Measurements from ENCODE around the gene RFPL1.

The RFPL1 gene

DNA sequence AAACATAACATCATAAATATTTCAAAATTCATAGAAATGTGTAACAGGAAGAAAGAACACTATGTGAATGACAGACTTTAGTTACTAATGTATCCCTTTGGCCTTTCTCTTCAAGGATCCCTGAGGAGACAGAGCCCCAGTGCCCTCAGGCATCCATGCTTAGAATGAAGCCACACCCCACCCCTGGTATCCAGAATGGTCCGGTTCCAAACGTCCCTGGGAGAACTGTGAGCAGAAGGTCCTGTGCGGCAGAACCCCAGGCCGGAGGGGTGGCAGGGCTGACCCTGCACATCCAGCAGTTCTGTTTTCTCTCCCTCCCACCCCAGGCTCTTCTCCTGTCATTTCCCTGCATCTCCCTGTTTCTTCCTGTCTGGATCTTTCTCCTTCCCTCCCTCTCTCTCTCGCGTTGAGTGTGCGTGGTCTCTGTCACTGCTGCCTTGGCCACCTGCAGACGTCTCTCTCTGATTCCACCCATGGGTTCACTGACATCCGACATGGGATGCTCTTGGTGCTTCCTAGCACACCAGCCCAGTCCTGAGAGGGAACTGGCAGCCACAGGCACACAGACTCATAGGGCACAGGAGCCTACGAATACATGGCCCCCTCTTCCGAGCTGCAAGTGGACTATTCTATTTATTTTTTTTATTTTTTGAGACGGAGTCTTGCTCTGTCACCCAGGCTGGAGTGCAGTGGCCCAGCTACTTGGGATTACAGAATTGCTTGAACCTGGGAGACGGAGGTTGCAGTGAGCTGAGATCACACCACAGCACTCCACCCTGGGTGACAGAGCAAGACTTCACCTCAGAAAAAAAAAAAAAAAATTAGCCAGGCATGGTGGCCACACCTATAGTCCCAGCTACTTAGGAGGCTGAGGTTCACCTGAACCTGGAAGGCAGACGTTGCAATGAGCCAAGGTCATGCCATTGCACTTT is 5.7 kb downstream of the RFPL1 start:
- no peak for DNase-seq

GRCh38 chr22:29445508-29445907 is 7.1 kb downstream of the RFPL1 start:
- DNase-seq = no peak

DNA sequence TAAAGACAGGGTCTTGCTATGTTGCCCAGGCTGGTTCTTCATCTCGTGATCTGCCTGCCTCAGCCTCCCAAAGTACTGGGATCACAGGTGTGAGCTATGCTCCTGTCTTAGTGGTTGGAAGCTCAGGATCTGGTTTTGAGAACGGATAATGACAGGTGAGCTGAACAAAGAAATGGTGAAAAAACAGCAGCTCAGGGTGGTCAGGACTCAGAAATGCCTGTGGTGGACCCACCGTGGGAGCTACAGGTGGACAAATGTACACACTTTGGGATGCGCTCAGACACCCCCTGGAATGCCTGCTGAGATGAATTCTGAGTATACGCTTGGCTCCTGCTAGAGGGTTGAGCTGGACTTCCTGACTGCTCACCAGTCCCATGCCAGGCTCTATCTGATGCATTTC is 9.5 kb downstream of the RFPL1 start:
- DNase-seq = no peak

DNA sequence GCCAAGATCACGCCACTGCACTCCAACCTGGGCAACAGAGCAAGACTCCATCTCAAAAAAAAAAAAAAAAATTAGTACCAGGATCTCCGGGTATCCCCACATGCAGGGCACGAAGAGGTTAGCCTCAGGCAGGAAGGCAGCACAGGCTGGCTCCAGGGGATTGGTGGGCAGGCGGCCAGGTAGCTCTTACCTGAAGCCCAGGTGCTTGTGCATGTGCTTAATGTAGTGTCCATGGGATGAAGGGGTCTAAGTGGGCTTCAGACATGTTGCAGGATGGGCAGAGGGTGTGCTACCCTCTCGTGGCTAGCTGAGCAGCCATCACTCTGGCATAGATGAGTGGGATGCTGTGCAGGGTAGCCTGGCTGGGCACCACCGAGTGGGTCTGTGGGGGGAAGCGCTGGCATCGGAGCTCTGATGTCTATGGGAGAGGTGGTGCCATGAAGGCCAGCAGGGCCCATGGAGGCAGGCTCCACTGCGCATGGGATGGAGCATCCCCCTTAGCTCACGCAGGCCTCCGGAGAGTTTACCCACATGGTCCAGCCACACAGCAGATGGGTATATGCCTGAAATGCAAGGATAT is 11.0 kb downstream of the RFPL1 start:
- no peak for DNase-seq

- no peak for DNase-seq
Measured at GRCh38 chr22:29450222-29450621, 11.8 kb downstream of the RFPL1 start.

- no peak for DNase-seq
Measured at GRCh38 chr22:29451863-29452262, 13.5 kb downstream of the RFPL1 start.

GRCh38 chr22:29454276-29454675 is 15.9 kb downstream of the RFPL1 start:
- no peak for DNase-seq

DNA sequence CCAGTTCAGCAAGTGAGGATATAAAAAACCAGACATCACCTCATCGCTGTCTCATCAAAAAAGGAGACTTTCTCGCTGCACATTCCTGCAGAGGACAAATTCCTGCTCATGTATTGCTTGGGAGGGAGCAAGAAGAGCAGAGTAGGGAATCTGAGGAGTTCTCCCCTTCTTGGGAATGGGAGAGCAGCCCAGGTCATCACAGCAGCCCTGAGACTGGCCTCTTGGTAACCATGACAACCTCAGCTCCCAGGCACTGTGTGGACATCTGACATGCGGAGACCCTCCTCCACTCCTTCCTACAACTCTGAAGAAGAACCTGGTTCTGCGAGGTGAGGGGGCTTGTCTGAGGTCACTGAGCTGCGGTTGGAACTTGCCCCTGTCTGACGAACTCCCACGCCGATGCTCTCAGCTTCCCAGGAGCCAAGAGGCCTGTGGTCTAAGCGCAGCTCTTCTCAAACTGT is 17.9 kb downstream of the RFPL1 start:
- DNase-seq = no peak

GRCh38 chr22:29457730-29458129 is 19.3 kb downstream of the RFPL1 start:
- peak; percentile 17 for DNase-seq

- no peak for DNase-seq
Measured at GRCh38 chr22:29458551-29458950, 20.2 kb downstream of the RFPL1 start.

DNA sequence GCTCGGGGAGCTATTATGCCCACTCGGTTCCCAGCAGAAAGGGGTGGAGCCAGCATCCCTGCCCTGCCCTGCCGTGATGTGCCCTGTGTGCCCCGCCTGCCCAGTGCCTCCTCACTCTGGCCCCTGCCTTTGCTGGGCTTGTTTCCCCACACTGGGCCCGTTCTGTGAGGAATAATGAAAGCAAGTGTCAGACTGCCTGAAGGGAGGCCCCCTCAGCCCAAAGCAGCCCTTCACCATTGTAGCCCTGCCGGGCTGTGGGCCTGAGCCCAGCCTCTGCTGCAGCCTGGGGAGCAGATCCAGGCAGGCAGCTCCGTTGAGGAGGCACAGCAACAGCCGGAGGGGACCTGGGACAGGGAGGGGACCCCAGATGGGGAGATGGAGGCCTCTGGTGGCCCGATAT is 21.4 kb downstream of the RFPL1 start:
- DNase-seq = no peak

GRCh38 chr22:29461263-29461662 is 22.9 kb downstream of the RFPL1 start:
- no peak for DNase-seq

- DNase-seq = no peak
Measured at GRCh38 chr22:29463629-29464028, 25.2 kb downstream of the RFPL1 start.

GRCh38 chr22:29464581-29464980 is 26.2 kb downstream of the RFPL1 start:
- DNase-seq = no peak

DNA sequence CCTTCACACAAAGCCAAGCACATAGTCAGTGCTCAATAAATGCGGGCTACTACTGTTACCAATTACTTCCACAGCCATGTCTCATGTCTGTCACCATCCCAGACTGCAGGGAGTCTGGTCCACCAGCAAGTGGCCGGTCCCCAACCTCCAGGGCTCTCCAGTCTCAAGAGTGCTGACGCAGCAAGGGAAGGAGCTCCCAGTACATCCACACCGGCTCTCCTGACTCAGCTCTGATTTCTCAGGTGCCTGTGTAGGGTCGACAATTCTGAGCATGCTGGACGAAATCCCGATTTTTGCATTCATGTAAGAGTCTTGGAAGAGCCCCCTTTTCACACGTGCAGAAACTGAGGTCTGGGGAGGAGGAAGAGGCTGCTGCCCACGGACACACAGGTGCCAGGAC is 31.4 kb downstream of the RFPL1 start:
- DNase-seq = no peak

DNA sequence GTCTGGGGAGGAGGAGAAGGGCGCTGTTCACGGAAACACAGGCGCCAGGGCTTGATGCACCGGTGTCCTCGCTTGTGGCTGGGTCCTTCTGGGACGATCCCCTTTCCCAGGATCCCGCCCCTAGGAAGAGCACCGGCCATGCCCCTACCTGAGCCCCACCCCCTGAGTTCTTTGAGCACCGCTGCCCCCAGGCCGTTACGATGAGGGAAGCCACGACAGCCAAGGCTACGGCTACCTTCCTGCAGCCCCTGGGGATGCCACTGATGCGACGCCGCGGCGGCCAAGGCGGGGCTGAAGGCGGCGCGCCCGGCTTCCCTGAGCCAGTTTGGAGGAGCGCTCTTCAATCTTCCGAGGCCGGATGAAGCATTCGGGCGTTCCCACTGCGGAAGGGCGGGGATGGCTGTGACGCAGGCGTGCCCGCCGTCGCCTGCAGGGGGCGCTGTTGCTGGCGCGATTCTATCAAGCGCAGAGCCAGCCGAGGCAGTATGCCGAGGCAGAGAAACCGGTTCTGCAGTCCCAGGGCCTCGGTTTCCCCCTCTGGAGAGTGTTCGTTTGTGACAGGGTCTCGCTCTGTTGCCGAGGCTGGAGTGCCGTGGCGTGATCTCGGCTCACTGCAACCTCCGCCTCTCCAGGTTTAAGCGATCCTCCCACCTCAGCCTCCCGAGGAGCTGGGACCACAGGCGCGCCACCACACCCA is 31.9 kb downstream of the RFPL1 start:
- peak; percentile 69 for DNase-seq

GRCh38 chr22:29473001-29473400 is 34.6 kb downstream of the RFPL1 start:
- no peak for DNase-seq

- DNase-seq = no peak
Measured at GRCh38 chr22:29475550-29475949, 37.2 kb downstream of the RFPL1 start.

- no peak for DNase-seq
Measured at GRCh38 chr22:29476116-29476515, 37.7 kb downstream of the RFPL1 start.

- DNase-seq = no peak
Measured at GRCh38 chr22:29477723-29478318, 39.4 kb downstream of the RFPL1 start.

GRCh38 chr22:29478326-29479276 is 40.2 kb downstream of the RFPL1 start:
- DNase-seq = peak; percentile 11

Measured in CD4-positive, alpha-beta T cell treated with Interleukin-12 subunit alpha and Interleukin-12 subunit beta, for 1 hour (primary cell).